ENCODE measurements around the gene FAM50A.

FAM50A gene

DNA sequence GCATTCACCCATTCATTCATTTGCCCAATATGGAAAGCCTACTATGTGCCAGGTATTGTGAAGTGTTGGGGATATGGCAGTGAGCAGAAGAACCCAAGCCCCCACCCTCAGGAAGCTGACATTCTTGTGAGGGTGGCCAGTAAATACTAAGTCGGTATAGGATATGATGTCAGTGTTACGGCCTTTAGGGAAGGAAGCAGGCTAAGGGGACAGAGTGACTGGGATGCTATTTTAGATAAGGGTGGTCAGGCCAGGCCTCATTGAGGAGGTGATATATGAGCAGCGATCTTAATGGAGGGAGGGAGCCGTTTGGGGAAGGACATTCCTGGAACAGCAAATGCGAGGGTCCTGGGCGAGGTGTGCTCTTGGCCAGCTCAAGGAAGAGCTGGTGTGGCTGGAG, 13.5 kb upstream of the FAM50A start:
- WGBS, 2 experiments: 87 to 90% methylated on average over 6 of the region's 6 CpGs
- Histone ChIP-seq H3K27me3 (ENCODE audit: control insufficient read depth, insufficient read depth, low read length, poor library complexity, severe bottlenecking) (no peaks in the 10 kb centered on the region), H3K27ac (ENCODE audit: insufficient read depth, low read depth, low read length, poor library complexity, severe bottlenecking) (no peak overlapping the region), H3K4me1 (ENCODE audit: control insufficient read depth, insufficient read depth, low read length) (no peaks in the 10 kb centered on the region), H3K9me3 (ENCODE audit: control insufficient read depth, low read length) (no peaks in the 10 kb centered on the region), H3K36me3 (ENCODE audit: control insufficient read depth, insufficient read depth, low read length) (no peaks in the 10 kb centered on the region), H3K4me3 (ENCODE audit: insufficient read depth, low read depth, low read length) (no peak overlapping the region)

DNA sequence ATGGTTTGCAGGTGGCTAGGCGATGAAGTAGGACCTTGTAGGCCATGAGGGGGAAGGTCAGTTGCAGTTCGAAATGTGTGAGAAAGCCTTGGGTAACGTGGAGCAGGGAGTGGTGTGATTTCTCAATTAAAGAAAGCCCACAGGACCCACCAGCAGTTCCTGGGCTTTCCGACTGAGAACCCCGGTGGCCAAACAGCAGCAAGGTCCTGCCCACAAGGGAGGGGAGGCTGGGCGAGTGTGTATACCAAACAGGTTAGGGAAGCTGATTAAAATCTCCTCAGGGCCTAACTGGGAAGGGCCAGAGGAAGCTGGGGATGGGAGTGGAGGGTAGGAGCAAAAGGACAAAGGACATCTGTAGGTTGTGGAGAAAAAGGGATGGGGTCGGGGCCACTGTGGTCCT, 13.0 kb upstream of the FAM50A start:
- Histone ChIP-seq H3K27me3 (ENCODE audit: control insufficient read depth, insufficient read depth, low read length, poor library complexity, severe bottlenecking) (no peaks in the 10 kb centered on the region), H3K4me1 (ENCODE audit: control insufficient read depth, insufficient read depth, low read length) (no peaks in the 10 kb centered on the region), H3K36me3 (ENCODE audit: control insufficient read depth, insufficient read depth, low read length) (no peaks in the 10 kb centered on the region), H3K4me3 (ENCODE audit: insufficient read depth, low read depth, low read length) (no peak overlapping the region), H3K9me3 (ENCODE audit: control insufficient read depth, low read length) (no peaks in the 10 kb centered on the region), H3K27ac (ENCODE audit: insufficient read depth, low read depth, low read length, poor library complexity, severe bottlenecking) (no peak overlapping the region)
- WGBS, 2 experiments: 85 to 87% methylated on average over 7 of the region's 7 CpGs

DNA sequence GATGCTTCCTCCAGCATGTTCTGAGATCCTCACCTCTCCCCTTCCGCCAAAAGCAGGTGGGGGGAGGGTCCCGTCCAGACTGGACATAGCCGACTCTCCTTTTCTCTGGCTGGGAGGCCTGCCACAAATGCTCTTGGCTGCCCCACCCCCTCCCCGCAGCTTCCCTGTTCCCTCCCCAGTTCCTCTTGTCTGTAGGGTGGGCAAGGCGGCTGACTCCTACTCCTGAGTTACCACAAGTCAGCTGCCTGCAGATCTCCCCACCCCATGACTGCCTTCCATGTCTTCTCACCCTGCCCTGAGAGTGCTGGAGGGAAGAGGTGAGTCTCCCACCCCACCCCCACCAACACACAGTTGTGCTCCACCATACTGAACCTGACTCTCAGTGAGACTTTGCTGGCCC, 12.6 kb upstream of the FAM50A start:
- Histone ChIP-seq H3K9me3 (ENCODE audit: control insufficient read depth, low read length) (no peaks in the 10 kb centered on the region), H3K36me3 (ENCODE audit: control insufficient read depth, insufficient read depth, low read length) (no peaks in the 10 kb centered on the region), H3K4me1 (ENCODE audit: control insufficient read depth, insufficient read depth, low read length) (no peaks in the 10 kb centered on the region), H3K4me3 (ENCODE audit: insufficient read depth, low read depth, low read length) (no peak overlapping the region), H3K27ac (ENCODE audit: insufficient read depth, low read depth, low read length, poor library complexity, severe bottlenecking) (no peak overlapping the region), H3K27me3 (ENCODE audit: control insufficient read depth, insufficient read depth, low read length, poor library complexity, severe bottlenecking) (no peaks in the 10 kb centered on the region)
- 77 to 91% methylated on average over 4 to 5 of the region's 5 CpGs for WGBS, 2 experiments

DNA sequence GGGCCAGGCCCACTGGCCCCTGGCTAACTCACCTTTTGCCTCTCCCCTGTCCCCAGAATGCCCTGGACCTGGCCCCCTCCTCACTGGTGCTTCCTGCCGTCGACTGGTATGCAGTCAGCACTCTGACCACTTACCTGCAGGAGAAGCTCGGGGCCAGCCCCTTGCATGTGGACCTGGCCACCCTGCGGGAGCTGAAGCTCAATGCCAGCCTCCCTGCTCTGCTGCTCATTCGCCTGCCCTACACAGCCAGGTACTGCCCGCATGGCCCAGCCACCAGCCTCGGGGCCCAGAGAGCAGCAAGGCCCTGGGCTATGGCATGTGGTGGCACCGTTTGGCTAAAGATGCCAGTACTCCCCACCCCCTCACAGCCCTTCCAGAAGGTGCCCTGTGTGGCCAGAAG, 11.7 kb upstream of the FAM50A start:
- no peaks in the 10 kb centered on the region for H3K4me1 ChIP-seq (ENCODE audit: control insufficient read depth, insufficient read depth, low read length)
- no peak overlapping the region for H3K27ac ChIP-seq (ENCODE audit: insufficient read depth, low read depth, low read length, poor library complexity, severe bottlenecking)
- no peaks in the 10 kb centered on the region for H3K27me3 ChIP-seq (ENCODE audit: control insufficient read depth, insufficient read depth, low read length, poor library complexity, severe bottlenecking)
- H3K4me3 ChIP-seq (ENCODE audit: insufficient read depth, low read depth, low read length): no peak overlapping the region
- H3K36me3 ChIP-seq (ENCODE audit: control insufficient read depth, insufficient read depth, low read length): no peaks in the 10 kb centered on the region
- H3K9me3 ChIP-seq (ENCODE audit: control insufficient read depth, low read length): no peaks in the 10 kb centered on the region
- 94 to 95% methylated on average over 8 of the region's 8 CpGs for WGBS, 2 experiments

DNA sequence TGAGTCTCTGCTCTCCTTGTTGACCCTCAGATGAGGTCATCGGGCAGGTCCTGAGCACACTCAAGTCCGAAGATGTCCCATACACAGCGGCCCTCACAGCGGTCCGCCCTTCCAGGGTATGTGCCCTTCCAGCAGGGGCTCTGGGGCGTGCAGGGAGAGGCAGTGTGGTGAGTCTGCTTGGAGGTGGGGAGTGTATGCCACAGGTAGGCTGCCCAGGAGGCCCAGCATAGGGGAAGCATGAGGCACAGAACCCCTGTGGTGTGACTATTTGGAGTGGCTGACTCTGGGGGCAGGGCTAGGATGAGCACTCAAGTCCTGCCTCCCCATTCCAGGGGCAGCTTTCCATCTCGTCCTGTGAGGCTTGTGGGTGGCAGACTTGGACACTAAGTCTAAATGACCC, 10.3 kb upstream of the FAM50A start:
- no peak overlapping the region for H3K4me3 ChIP-seq (ENCODE audit: insufficient read depth, low read depth, low read length)
- no peaks in the 10 kb centered on the region for H3K27me3 ChIP-seq (ENCODE audit: control insufficient read depth, insufficient read depth, low read length, poor library complexity, severe bottlenecking)
- H3K36me3 ChIP-seq (ENCODE audit: control insufficient read depth, insufficient read depth, low read length): no peaks in the 10 kb centered on the region
- no peak overlapping the region for H3K27ac ChIP-seq (ENCODE audit: insufficient read depth, low read depth, low read length, poor library complexity, severe bottlenecking)
- 92 to 96% methylated on average over 7 of the region's 7 CpGs for WGBS, 2 experiments
- peaks cover 2% of the 10 kb centered on the region for H3K4me1 ChIP-seq (ENCODE audit: control insufficient read depth, insufficient read depth, low read length)
- H3K9me3 ChIP-seq (ENCODE audit: control insufficient read depth, low read length): no peaks in the 10 kb centered on the region

DNA sequence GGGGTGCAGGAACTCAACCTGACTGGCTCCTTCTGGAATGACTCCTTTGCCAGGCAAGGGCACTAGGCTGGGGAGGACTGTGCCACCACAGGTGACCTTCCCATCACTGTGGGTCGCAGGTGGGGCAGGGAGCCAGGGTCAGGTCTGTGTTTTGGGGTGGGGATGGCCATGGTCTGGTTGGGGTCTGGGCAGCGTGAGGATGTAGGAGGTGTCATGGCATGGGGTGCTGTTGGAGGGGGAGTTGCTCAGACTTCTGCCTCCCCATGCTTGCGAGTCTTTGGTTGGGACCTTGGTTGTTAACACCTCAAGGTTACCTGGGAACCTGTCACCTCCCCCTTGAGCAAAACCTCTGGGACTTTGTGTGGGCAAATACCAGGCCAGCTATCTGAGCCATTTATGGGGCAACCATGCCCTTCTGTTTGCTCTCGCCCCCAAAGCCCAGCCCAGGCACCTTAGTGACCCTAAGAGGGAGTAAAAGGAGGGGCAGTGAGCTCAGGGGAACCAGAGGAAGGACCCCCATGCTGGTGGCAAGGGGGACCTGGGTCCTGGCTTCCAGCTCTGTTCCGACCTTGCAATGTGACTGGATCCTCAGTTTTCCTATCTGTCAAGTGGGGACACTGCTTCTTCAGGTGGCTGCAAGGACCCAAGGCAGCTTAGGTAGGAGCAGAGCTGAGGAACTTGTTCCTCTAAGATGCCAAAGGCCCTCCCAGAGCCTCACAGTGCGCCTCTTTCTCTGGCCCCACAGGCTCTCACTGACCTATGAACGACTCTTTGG, 9.4 kb upstream of the FAM50A start:
- 94 to 98% methylated on average over 7 of the region's 7 CpGs for WGBS, 2 experiments
- Histone ChIP-seq H3K27ac (ENCODE audit: insufficient read depth, low read depth, low read length, poor library complexity, severe bottlenecking) (no peak overlapping the region), H3K4me3 (ENCODE audit: insufficient read depth, low read depth, low read length) (no peak overlapping the region), H3K4me1 (ENCODE audit: control insufficient read depth, insufficient read depth, low read length) (peaks cover 4% of the 10 kb centered on the region), H3K36me3 (ENCODE audit: control insufficient read depth, insufficient read depth, low read length) (no peaks in the 10 kb centered on the region), H3K9me3 (ENCODE audit: control insufficient read depth, low read length) (no peaks in the 10 kb centered on the region), H3K27me3 (ENCODE audit: control insufficient read depth, insufficient read depth, low read length, poor library complexity, severe bottlenecking) (no peaks in the 10 kb centered on the region)

DNA sequence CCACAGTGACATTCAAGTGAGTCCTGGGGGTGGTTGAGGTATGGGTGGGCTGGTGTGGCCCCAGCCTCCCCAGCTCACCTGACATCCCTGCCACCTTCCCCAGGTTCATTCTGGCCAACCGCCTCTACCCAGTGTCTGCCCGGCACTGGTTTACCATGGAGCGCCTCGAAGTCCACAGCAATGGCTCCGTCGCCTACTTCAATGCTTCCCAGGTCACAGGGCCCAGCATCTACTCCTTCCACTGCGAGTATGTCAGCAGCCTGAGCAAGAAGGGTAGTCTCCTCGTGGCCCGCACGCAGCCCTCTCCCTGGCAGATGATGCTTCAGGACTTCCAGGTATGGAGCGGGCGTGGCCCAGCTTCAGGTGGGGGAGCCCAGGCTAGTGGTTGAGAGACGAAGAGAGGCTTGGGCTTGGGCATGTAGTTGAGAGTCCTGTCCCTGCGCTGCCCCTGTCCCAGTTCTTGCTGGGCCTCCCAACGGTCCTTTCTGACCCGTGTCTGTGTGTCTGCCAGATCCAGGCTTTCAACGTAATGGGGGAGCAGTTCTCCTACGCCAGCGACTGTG, 8.7 kb upstream of the FAM50A start:
- WGBS, 2 experiments: 96 to 97% methylated on average over 19 of the region's 19 CpGs
- Histone ChIP-seq H3K27ac (ENCODE audit: insufficient read depth, low read depth, low read length, poor library complexity, severe bottlenecking) (no peak overlapping the region), H3K4me3 (ENCODE audit: insufficient read depth, low read depth, low read length) (no peak overlapping the region), H3K36me3 (ENCODE audit: control insufficient read depth, insufficient read depth, low read length) (no peaks in the 10 kb centered on the region), H3K4me1 (ENCODE audit: control insufficient read depth, insufficient read depth, low read length) (peaks cover 4% of the 10 kb centered on the region), H3K9me3 (ENCODE audit: control insufficient read depth, low read length) (no peaks in the 10 kb centered on the region), H3K27me3 (ENCODE audit: control insufficient read depth, insufficient read depth, low read length, poor library complexity, severe bottlenecking) (no peaks in the 10 kb centered on the region)

DNA sequence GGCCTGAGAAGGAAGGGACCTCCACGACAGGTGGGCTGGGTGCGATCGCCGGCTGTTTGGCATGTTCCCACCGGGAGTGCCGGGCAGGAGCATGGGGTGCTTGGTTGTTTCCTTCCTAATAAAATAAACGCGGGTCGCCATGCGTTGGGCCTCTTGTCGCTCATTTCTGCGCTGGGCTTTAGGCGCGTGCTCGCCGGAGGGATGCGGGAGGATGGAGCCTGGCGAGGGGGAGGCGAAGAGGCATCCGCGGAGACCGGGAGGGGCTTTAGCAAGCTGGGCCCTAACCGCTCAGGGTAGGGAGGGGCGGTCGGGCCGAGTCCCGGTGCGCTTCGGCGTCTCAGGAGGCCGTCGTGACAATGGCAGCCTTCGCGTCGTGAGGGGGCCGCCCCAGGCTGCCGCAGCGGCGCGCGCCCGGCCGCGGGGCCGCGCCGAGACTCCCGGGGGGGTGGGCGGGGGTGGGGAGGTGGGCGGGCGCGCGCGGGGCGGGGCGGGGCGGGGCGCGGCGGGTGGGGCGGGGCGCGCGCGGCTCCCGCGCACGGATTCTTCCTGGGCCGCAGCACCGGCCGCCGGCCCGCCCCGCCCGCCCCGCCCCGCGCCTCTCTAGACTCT, 7.5 kb upstream of the FAM50A start:
- Histone ChIP-seq H3K4me1 (ENCODE audit: control insufficient read depth, insufficient read depth, low read length) (peaks cover 4% of the 10 kb centered on the region), H3K27ac (ENCODE audit: insufficient read depth, low read depth, low read length, poor library complexity, severe bottlenecking) (no peak overlapping the region), H3K36me3 (ENCODE audit: control insufficient read depth, insufficient read depth, low read length) (no peaks in the 10 kb centered on the region), H3K9me3 (ENCODE audit: control insufficient read depth, low read length) (no peaks in the 10 kb centered on the region), H3K4me3 (ENCODE audit: insufficient read depth, low read depth, low read length) (peak overlapping the region; percentile 58), H3K27me3 (ENCODE audit: control insufficient read depth, insufficient read depth, low read length, poor library complexity, severe bottlenecking) (no peaks in the 10 kb centered on the region)
- 3 to 4% methylated on average over 50 to 75 of the region's 78 CpGs for WGBS, 2 experiments

DNA sequence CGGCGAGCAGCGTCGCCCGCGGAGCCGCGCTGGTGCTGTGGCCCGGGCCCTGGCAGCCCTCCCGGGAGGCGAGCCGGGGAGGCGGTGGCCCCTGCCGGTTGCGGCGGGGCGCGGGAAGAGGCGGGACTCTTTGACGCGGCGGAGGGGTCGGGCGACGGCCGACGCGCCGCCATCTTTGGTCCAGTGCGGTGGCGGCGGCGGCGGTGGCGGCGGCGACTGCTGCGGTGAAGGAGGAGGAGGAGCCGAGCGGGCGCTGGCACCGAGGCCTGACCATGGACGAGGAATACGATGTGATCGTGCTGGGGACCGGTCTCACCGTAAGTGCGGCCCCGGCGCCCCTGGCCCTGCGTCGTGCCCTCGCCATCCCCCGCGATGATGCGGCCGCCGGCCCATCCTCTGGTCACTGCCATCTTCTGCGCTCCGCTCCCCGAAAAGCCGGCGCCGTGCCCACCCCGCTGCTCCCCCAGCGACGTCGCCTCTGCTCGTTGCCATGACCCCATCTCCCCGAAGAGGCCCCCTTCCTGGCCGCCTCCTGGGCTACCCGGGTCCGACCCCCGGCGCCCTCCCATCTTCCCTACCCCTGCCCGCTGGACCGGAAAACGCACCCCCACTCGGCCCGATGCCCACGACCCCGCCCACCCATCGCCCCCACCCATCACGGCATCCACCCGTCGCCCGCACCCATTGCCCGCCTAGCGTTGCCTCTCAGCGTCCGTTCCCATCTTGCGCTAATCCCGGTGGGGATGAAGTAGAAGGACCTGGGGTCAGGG, 6.8 kb upstream of the FAM50A start, which contains the start of gene GDI1:
TSS of gene GDI1 (plus strand) at position 172 of the 770 bp plus-strand sequence. CDS start at position 273, 101 bp downstream.
- Histone ChIP-seq H3K27ac (ENCODE audit: insufficient read depth, low read depth, low read length, poor library complexity, severe bottlenecking) (no peak within 1 kb of the TSS), H3K4me1 (ENCODE audit: control insufficient read depth, insufficient read depth, low read length) (peaks cover 4% of the 10 kb centered on the region), H3K9me3 (ENCODE audit: control insufficient read depth, low read length) (no peaks in the 10 kb centered on the region), H3K36me3 (ENCODE audit: control insufficient read depth, insufficient read depth, low read length) (no peaks in the 10 kb centered on the region), H3K4me3 (ENCODE audit: insufficient read depth, low read depth, low read length) (peak within 1 kb of the TSS; percentile 58), H3K27me3 (ENCODE audit: control insufficient read depth, insufficient read depth, low read length, poor library complexity, severe bottlenecking) (no peaks in the 10 kb centered on the region)
- 0% methylated on average over 90 of the region's 93 CpGs for WGBS, 2 experiments

All from ectodermal cell (in vitro differentiated cells).